GM12872 (cell line): Measurements from ENCODE around the gene MARCKSL1.
A peak's percentile ranks its signal among the peaks of the same experiment; 100 is the strongest.

Experiments used
- TF ChIP-seq, protein P1 (sequence below): IDR thresholded peaks from 3 replicates; pipeline ENCODE4 v1.5.1; 2011; ENCODE audit warnings: low read depth, mild to moderate bottlenecking, low read length, moderate library complexity; ENCODE audit not compliant: insufficient read depth

MARCKSL1 gene

DNA sequence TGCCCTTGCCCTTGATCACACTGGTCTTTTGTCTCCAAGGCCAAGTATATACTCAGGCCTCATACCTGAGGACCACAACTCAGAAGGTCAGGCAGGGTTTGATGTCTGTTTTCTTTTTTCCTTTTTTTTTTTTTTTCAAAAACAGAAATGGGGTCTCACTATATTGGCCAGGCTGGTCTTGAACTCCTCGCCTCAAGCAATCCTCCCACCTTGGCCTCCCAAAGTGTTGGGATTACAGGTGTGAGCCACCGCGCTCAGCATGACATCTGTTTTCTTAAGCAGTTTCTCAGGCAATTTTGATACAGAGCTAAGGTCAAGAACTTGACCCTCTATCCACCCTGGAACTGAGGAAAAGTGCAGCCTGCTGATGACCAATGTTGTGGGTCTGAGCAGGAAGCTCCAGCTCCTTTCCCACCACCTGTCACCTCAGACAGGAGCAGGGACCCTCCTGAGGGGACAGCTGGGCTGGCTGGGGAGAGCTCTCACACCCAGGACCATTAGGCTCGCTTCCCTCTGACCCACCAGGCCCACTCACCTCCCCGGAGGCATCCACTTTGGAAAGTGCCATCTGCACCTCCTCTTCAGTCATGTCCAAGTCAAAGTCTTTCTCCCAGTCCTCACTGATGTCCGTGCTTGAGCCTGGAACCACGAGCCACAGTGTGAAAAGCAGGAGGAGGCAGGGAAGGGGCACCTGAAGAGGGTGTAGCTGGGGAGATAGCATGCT lies 32.0 kb upstream of the MARCKSL1 start:
- TF ChIP-seq, protein P1, sequence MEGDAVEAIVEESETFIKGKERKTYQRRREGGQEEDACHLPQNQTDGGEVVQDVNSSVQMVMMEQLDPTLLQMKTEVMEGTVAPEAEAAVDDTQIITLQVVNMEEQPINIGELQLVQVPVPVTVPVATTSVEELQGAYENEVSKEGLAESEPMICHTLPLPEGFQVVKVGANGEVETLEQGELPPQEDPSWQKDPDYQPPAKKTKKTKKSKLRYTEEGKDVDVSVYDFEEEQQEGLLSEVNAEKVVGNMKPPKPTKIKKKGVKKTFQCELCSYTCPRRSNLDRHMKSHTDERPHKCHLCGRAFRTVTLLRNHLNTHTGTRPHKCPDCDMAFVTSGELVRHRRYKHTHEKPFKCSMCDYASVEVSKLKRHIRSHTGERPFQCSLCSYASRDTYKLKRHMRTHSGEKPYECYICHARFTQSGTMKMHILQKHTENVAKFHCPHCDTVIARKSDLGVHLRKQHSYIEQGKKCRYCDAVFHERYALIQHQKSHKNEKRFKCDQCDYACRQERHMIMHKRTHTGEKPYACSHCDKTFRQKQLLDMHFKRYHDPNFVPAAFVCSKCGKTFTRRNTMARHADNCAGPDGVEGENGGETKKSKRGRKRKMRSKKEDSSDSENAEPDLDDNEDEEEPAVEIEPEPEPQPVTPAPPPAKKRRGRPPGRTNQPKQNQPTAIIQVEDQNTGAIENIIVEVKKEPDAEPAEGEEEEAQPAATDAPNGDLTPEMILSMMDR = no peak

DNA sequence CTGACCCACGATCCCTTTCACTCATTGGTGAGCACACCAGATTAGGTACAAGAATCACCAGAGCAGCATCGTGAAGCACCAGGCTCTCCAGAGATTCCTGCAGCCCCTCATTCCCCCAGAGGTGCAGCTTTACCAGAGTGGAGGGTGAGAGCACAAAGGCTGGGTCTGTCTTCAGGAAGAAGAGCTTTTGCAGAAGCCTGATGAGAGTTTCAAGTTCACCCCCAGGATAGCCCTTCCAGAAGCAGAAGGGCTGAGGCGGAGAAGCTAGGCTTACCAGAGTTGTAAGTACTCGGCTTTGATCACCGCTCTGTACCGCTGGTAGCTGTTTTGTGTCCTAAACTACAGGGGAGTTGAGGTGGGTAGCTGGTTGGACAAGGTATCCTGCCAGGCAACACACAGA lies 29.4 kb upstream of the MARCKSL1 start:
- TF ChIP-seq, protein P1 = no peak

DNA sequence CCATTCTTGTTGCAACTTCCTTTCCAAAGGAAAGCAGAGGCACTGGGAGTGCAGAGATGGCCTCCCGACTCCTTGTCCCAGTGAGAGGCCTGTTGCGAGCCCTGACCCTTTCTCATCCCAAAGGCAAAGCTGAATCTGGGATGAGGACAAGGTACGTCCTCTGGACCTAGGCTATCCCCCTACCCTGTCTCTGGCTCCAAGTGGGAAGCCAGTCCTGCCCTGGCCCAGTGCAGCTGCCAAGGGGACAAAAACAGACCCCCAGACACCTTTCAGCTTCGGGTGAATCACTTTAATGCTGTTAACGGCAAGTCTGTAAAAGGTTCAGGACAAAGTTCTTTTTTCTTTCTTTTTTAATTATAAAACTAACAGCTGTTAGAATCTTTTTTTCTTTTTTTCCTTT lies 28.8 kb upstream of the MARCKSL1 start:
- TF ChIP-seq, protein P1 = no peak

DNA sequence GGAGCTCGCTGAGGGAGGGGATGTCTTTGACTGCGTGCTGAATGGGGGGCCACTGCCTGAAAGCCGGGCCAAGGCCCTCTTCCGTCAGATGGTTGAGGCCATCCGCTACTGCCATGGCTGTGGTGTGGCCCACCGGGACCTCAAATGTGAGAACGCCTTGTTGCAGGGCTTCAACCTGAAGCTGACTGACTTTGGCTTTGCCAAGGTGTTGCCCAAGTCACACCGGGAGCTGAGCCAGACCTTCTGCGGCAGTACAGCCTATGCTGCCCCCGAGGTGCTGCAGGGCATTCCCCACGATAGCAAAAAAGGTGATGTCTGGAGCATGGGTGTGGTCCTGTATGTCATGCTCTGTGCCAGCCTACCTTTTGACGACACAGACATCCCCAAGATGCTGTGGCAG lies 27.7 kb upstream of the MARCKSL1 start:
- TF ChIP-seq, protein P1 = no peak

DNA sequence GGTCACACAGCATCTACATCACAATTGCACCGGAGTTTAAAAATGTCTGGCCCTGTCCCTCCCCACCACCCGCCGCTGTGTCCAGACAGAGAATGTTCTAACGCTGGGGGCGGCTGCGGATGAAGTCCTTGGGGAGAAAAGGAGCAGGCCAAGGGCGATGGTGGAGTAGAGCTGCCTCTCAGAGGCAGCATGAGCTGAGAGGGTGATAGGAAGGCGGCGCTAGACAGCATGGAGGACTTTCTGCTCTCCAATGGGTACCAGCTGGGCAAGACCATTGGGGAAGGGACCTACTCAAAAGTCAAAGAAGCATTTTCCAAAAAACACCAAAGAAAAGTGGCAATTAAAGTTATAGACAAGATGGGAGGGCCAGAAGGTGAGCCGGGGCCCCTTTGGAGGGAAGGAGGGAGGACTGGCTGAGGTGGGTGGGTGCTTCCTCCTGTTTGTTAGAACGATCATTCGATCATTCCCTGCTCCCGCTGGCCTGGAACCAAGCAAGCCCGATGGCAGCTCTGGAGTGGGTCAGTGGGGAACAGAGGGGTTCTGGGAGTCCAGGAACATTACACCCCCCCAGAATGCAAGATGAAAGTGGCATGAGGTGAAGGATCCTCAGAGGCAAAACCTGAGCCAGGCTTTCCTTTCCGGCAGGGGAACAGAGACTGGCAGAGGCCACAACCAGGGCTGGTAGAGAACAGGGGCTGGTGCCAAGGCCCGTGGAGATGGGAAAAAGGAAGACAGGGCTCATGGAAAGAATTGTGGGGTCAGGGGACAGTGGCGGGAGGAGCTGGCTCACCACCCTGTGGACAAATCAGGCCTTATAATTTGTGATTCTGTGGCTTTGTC lies 26.7 kb upstream of the MARCKSL1 start, which contains the start of the genes FAM229A and TSSK3:
FAM229A (minus strand) TSS at position 12 of the 840 bp plus-strand sequence. CDS start 394 bp downstream, outside the sequence.
TSSK3 (plus strand) TSS at position 66 of the 840 bp plus-strand sequence; CDS start at position 229, 163 bp downstream.
- TF ChIP-seq, protein P1 = no peak

DNA sequence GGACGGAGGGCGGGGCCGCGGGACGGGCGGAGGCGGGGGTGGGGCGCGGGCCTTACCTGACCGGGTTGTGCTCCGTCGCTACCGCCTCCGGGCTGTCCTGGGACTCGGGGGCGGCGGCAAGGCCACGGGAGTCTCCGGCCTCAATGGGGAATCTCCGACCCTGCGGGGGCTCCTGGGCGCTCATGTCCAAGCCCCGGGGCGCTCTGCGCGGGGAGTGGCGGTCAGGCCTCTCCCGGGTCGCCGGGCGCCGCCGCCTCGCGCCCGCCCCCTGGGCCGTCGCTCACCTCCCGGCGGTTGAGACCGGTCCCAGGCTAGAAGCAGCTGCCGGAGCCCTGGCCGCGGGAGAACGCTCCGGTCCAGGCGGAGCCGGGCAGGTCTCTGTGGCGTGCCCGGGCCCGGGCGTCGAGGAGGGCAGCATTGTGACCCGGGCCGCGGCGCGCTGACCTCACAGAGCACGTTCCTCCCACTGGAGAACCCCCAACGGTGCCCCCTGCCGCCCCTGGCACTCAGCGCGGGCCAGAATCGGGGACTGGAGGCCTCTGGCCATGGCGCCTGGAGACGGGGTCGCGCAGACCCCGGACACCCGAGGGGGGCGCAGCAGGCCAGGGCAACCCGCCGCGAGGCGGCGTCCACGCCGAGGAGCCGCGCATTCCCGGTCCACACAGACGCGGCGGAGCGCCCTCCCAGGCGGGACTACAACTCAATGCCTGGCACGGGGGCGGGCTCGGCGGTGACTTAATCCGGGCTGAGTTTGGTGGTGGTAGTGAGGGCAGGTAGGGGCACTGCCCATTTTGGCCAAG lies 25.8 kb upstream of the MARCKSL1 start:
- TF ChIP-seq, protein P1 = peak; percentile 28; the same call in 1 of the 3 replicates

DNA sequence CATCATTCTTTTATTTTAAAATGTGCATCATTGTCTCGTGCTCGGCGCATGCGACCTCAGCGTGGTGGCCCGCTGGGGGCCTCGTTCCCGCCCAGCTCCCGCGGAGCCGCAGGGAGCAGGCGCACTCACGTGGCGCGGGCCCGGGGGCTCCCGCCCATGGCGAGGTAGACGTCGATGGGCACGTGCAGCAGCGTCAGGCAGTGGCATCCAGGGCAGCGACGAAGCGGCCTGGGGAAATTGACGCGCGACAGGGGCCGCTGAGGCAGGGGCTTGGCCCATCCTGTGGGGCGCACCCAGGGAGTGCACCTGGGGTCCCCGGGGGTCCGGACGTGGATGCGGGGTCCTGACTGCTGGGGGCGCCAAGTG lies 25.3 kb upstream of the MARCKSL1 start:
- TF ChIP-seq, protein P1 = no peak
